B cell (primary cell): ENCODE results near the gene CDC25C.

Experiments used
- EZH2 ChIP-seq: IDR thresholded peaks from 2 replicates; pipeline ENCODE4 v1.6.1; 2012; ENCODE audit warnings: borderline replicate concordance, low read depth, mild to moderate bottlenecking, moderate library complexity, low read length; ENCODE audit not compliant: insufficient read depth, poor library complexity, severe bottlenecking
- TF ChIP-seq, protein P1 (sequence below): fragments of 200-600 bp; IDR thresholded peaks from one replicate; pipeline ENCODE4 v1.8.0; 2022; ENCODE audit warnings: antibody characterized with exemption, mild to moderate bottlenecking

DNA sequence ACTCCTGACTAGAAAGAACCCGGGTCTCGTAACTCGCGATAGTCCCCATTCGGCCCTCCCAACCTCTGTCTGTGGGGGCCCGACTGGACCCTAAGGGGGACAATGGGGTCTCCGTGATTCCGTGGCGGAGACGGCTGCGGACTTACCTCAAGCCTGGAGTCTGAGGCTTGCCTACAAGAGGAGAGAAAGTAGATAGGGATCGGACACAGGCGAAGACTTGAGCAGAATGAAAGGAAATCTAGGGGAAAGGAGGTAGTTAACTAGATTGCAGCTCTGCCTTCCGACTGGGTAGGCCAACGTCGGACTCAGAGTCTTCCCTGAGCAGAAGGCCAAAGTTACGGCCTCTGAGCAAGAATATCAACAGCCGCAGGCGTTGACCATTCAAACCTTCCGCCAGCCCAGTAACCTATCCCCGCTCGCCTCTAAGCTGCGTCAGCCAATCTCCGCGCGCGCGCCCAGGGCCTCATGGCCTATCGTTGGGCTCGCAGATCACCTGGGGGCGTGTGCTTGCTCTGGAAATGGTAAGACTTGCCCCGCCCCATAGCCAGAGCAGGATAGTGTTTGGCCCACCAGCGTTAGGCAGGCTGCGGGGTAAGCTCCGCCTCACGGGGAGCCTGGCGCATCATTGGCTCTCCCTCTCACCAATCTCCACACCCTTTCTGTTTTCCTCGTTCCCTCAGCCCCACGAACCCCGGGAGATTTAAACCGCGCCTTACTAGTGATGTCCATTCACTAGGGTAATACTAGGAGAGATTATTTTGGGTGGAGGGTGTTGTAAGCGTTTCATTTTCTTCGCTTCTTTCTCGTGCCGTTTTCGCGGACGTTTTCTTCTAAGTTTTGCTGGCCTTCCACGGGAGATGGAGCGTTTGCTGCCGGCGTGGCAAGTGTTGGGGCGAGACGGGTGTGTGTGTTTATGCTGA is at the start of gene CDC25C:
- TF ChIP-seq, protein P1, sequence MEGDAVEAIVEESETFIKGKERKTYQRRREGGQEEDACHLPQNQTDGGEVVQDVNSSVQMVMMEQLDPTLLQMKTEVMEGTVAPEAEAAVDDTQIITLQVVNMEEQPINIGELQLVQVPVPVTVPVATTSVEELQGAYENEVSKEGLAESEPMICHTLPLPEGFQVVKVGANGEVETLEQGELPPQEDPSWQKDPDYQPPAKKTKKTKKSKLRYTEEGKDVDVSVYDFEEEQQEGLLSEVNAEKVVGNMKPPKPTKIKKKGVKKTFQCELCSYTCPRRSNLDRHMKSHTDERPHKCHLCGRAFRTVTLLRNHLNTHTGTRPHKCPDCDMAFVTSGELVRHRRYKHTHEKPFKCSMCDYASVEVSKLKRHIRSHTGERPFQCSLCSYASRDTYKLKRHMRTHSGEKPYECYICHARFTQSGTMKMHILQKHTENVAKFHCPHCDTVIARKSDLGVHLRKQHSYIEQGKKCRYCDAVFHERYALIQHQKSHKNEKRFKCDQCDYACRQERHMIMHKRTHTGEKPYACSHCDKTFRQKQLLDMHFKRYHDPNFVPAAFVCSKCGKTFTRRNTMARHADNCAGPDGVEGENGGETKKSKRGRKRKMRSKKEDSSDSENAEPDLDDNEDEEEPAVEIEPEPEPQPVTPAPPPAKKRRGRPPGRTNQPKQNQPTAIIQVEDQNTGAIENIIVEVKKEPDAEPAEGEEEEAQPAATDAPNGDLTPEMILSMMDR = no peak
- TF ChIP-seq EZH2 = no peak
